ENCODE data around the gene RIPPLY2. TPM values are rescaled to one million over a fixed set of nuclear protein-coding genes. Genes with fewer than 3 reads are reported as not detected.

The RIPPLY2 gene
- total and polyA plus RNA-seq, 7 donors = 0.59 TPM; not detected in 6

GRCh38 chr6:83854766-83855165, 1.6 kb downstream of the RIPPLY2 start:
- TF ChIP-seq CTCF (IDR thresholded peaks at IDR 0.05) = no peak
- peaks cover 0 to 51% (median 4%) of the 10 kb centered on the region in 3 donors for H3K27me3 ChIP-seq (ENCODE audit: insufficient read depth in 3 of 3, low read length in 2 of 3)
- ATAC-seq (no peak), DNase-seq (no peak)
- H3K9me3 ChIP-seq = no peaks in the 10 kb centered on the region
- H3K4me3 ChIP-seq = no peak overlapping the region
- H3K27ac ChIP-seq = no peak overlapping the region
- no peaks in the 10 kb centered on the region for H3K36me3 ChIP-seq (ENCODE audit: insufficient read depth in 1 of 2, low read depth in 1 of 2)
- peaks cover 14% of the 10 kb centered on the region for H3K4me1 ChIP-seq
- WGBS, 3 donors = 49 to 56% (median 52%) methylated on average over 5 of the region's 5 CpGs
- intact Hi-C loops (cut with DNase I) = no loop called here

- peaks cover 0 to 8% (median 4%) of the 10 kb centered on the region in 3 donors for H3K27me3 ChIP-seq (ENCODE audit: insufficient read depth in 3 of 3, low read length in 2 of 3)
- DNase-seq (peak; percentile 94 to 97), ATAC-seq (peak; percentile 99 to 100 (median 100))
- peak within 1 kb of the TSS; percentile 87 for H3K27ac ChIP-seq
- peak; percentile 39 for TF ChIP-seq CTCF (IDR thresholded peaks at IDR 0.05)
- H3K4me3 ChIP-seq = peak within 1 kb of the TSS; percentile 93
- H3K36me3 ChIP-seq (ENCODE audit: insufficient read depth in 1 of 2, low read depth in 1 of 2) = peaks cover 0 to 8% of the 10 kb centered on the region in 2 donors
- WGBS, 3 donors = 0% methylated on average over 47 to 53 of the region's 53 CpGs
- H3K9me3 ChIP-seq = no peaks in the 10 kb centered on the region
- intact Hi-C loops (cut with DNase I) = loop anchor here in 1 of 2 donors (5.0 to 10.0 kb wide), 2 partner anchors 363 to 795 kb away; partner anchors contain the start of genes DOP1A and UBE3D
- H3K4me1 ChIP-seq = peaks cover 19% of the 10 kb centered on the region
These were observed 6.5 kb downstream of the RIPPLY2 start, which contains the start of gene CYB5R4 for GRCh38 chr6:83859410-83860358. Gene CYB5R4, plus strand, starts transcription at chr6:83859689. Its CDS starts 94 bp downstream, at chr6:83859783.

- ATAC-seq (no peak), DNase-seq (no peak)
- peaks cover 0 to 15% of the 10 kb centered on the region in 2 donors for H3K36me3 ChIP-seq (ENCODE audit: insufficient read depth in 1 of 2, low read depth in 1 of 2)
- peak overlapping the region; percentile 93 for H3K4me3 ChIP-seq
- H3K9me3 ChIP-seq = no peaks in the 10 kb centered on the region
- peak overlapping the region; percentile 87 for H3K27ac ChIP-seq
- no peak for TF ChIP-seq CTCF (IDR thresholded peaks at IDR 0.05)
- peaks cover 0 to 3% (median 2%) of the 10 kb centered on the region in 3 donors for H3K27me3 ChIP-seq (ENCODE audit: insufficient read depth in 3 of 3, low read length in 2 of 3)
- intact Hi-C loops (cut with DNase I) = loop anchor here in 1 of 2 donors (5.0 to 10.0 kb wide), 2 partner anchors 362 to 796 kb away; partner anchors contain the start of genes DOP1A and UBE3D
- H3K4me1 ChIP-seq = peaks cover 19% of the 10 kb centered on the region
- 19 to 29% (median 22%) methylated on average over 7 of the region's 7 CpGs for WGBS, 3 donors
These were observed 7.2 kb downstream of the RIPPLY2 start for GRCh38 chr6:83860359-83860755.

- no peaks in the 10 kb centered on the region for H3K27me3 ChIP-seq (ENCODE audit: insufficient read depth in 3 of 3, low read length in 2 of 3)
- H3K9me3 ChIP-seq = no peaks in the 10 kb centered on the region
- no peak for TF ChIP-seq CTCF (IDR thresholded peaks at IDR 0.05)
- 68 to 75% (median 71%) methylated on average over 8 of the region's 8 CpGs for WGBS, 3 donors
- H3K36me3 ChIP-seq (ENCODE audit: insufficient read depth in 1 of 2, low read depth in 1 of 2) = peaks cover 0 to 21% of the 10 kb centered on the region in 2 donors
- ATAC-seq (no peak), DNase-seq (no peak)
- peaks cover 19% of the 10 kb centered on the region for H3K4me1 ChIP-seq
- peak overlapping the region; percentile 93 for H3K4me3 ChIP-seq
- intact Hi-C loops (cut with DNase I) = loop anchor here in 1 of 2 donors (5.0 to 10.0 kb wide), 2 partner anchors 361 to 796 kb away; partner anchors contain the start of genes DOP1A and UBE3D
- no peak overlapping the region for H3K27ac ChIP-seq
These were observed 7.8 kb downstream of the RIPPLY2 start for GRCh38 chr6:83860782-83861495.
